Measurements from ENCODE around the gene KDM6A.

GRCh38 chrX:44945736-44946135 is 72.7 kb downstream of the KDM6A start:
- TF ChIP-seq POLR2A (IDR thresholded peaks at IDR 0.05; ENCODE audit: low read length) (no peak), GATA1 (IDR thresholded peaks at IDR 0.05; ENCODE audit: low read depth, low read length) (no peak)

All from erythroblast (primary cell).